ENCODE measurements around the gene TECPR1.
"Not testable (repeated sequence)": the region's sequence is repeated elsewhere in the genome, so short reads cannot be mapped to it uniquely, and the experiment has no call there.

TECPR1 gene

DNA sequence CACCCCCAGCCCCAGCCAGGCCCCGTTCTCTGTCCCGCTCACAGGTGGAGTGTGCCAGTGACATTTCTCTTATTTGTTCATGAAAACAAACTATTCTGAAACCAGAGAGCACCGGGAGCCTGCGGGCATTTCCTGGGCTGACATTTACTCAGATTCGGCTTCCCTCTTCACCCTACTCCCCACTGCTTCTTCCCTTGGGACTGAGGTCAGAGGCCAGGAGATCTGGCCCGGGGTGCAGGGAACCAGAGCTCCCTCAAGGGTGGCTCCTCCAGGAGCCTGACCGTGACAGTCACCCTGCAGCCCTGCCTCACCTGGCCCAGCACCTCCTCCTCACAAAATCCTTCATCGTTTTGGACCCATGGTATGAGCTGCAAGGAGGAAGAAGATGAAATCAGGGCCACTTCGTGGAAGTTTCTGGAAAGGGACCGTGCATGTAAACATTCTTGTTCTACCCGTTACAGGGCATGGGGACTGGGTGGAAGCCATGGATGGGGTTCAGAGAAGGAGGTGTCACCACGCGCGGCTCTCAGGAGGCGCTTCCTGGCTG is 28.6 kb downstream of the TECPR1 start:
- Histone ChIP-seq H3K9me2 (ENCODE audit: low read depth, low read length) (no peaks in the 10 kb centered on the region), H3K36me3 (ENCODE audit: insufficient read depth, low read length) (peaks cover 7% of the 10 kb centered on the region; the same call in 1 of the 2 replicates), H3K9ac (ENCODE audit: low read length) (no peak overlapping the region), H3K4me2 (ENCODE audit: low read length) (no peak overlapping the region), H3K27ac (ENCODE audit: low read depth, low read length, poor library complexity, severe bottlenecking) (no peak overlapping the region), H4K20me1 (ENCODE audit: insufficient read depth, low read length) (peaks cover 2% of the 10 kb centered on the region; the same call in 1 of the 2 replicates), H3K4me1 (ENCODE audit: insufficient read depth, low read length, severe bottlenecking) (no peaks in the 10 kb centered on the region), H3K27me3 (ENCODE audit: insufficient read depth, low read length) (peaks cover 7% of the 10 kb centered on the region; the same call in 1 of the 2 replicates), H3K9me3 (ENCODE audit: low read length) (peaks cover 5% of the 10 kb centered on the region; the same call in 1 of the 2 replicates), H2AFZ (ENCODE audit: low read length) (no peak overlapping the region), H3K79me2 (ENCODE audit: insufficient read depth, low read length) (no peaks in the 10 kb centered on the region), H3F3A (ENCODE audit: insufficient read depth, low read length) (peaks cover 7% of the 10 kb centered on the region; the same call in 1 of the 2 replicates), H3K4me3 (ENCODE audit: low read depth, low read length, poor library complexity, severe bottlenecking) (no peak overlapping the region)
- TF ChIP-seq CTCF (IDR thresholded peaks at IDR 0.05; ENCODE audit: low read length) (no peak), EZH2 (IDR thresholded peaks at IDR 0.05; ENCODE audit: borderline replicate concordance, low read length) (no peak)

DNA sequence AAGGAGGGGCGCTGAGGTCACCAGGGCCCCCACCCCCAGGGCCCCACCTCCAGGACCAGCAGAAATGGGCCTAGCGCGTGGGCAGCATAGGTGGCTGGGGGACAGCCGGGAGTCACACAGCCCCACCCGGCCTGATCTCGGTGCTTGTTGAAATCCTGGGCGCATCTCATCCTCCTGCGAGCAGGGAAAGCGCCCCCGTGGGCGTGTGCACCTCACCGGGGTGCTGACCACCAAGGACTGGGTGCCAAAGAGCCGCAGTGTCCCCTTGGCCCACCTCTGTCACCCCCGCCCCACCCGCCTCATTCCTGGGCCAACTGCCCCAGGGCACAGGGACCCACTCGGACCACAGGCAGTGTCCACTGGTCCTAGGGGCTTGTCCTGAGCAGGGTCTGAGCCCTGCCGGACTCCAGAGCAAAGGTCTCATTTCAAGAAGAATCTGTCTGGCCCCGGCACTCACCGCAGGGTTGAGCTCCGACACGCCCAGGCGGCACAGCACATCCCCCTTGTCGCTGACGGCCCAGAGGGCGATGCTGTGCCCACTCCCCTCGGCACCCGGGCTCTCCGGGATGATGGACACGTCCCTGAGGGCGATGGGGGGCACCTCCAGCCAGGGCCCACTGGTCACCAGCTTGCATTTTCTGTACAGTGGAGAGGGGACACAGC is 29.4 kb downstream of the TECPR1 start:
- TF ChIP-seq EZH2 (IDR thresholded peaks at IDR 0.05; ENCODE audit: borderline replicate concordance, low read length) = no peak
- no peak for TF ChIP-seq CTCF (IDR thresholded peaks at IDR 0.05; ENCODE audit: low read length)
- Histone ChIP-seq H3K4me1 (ENCODE audit: insufficient read depth, low read length, severe bottlenecking) (no peaks in the 10 kb centered on the region), H4K20me1 (ENCODE audit: insufficient read depth, low read length) (peaks cover 2% of the 10 kb centered on the region; the same call in 1 of the 2 replicates), H3K9me3 (ENCODE audit: low read length) (peaks cover 5% of the 10 kb centered on the region; the same call in 1 of the 2 replicates), H3K4me2 (ENCODE audit: low read length) (no peak overlapping the region), H3K9ac (ENCODE audit: low read length) (no peak overlapping the region), H3K79me2 (ENCODE audit: insufficient read depth, low read length) (no peaks in the 10 kb centered on the region), H3K27ac (ENCODE audit: low read depth, low read length, poor library complexity, severe bottlenecking) (no peak overlapping the region), H3K36me3 (ENCODE audit: insufficient read depth, low read length) (peaks cover 8% of the 10 kb centered on the region; the same call in 1 of the 2 replicates), H3K4me3 (ENCODE audit: low read depth, low read length, poor library complexity, severe bottlenecking) (no peak overlapping the region), H3K9me2 (ENCODE audit: low read depth, low read length) (no peaks in the 10 kb centered on the region), H3F3A (ENCODE audit: insufficient read depth, low read length) (peaks cover 7% of the 10 kb centered on the region; the same call in 1 of the 2 replicates), H3K27me3 (ENCODE audit: insufficient read depth, low read length) (peaks cover 7% of the 10 kb centered on the region; the same call in 1 of the 2 replicates), H2AFZ (ENCODE audit: low read length) (no peak overlapping the region)

DNA sequence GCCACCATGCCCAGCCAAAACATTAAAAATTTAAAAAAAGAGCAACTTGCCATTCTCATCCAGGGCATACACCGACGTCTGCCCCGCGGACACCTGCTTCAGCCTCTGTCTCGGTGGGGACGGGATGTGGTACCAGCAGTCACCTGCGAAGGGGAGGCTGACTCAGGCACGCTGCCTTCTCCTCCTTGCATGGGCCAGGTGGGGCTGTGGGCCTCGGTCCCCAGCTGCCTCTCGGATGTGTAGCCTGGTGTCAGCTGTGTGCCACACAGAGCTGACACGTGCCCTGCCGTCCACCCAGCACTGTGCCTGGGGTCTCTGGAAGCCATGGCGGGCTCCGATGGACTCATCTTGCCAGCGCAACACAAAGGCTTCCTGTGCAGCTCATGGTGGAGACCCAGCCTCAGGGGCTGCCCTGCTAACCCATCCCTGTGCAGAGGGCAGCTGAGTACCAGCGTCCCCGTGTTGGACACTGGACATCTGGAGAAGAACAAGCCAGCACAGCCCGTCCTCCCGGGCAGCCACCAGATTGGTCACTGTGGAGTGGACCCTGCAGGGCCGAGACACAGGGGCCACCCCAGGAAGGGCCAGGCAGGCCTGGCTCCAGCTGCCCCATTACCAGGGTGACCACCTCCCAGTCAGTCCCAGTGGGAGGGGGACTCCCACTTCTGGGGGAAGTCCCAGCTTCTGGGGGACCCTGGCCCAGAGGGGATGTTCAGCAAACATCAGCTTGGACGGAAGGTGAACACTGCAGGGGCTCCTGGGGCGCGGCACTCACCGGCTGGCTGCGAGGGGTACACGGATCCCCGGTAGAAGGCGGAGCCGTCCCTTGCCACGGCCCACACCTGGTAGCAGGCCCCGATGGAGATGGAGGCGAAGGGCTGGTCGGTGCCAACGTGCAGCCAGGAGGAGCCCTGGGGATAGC is 30.2 kb downstream of the TECPR1 start:
- Histone ChIP-seq H3K36me3 (ENCODE audit: insufficient read depth, low read length) (peaks cover 16% of the 10 kb centered on the region; the same call in 1 of the 2 replicates), H3K9me3 (ENCODE audit: low read length) (peaks cover 5% of the 10 kb centered on the region; the same call in 1 of the 2 replicates)
- TF ChIP-seq EZH2 (IDR thresholded peaks at IDR 0.05; ENCODE audit: borderline replicate concordance, low read length) = no peak
- TF ChIP-seq CTCF (IDR thresholded peaks at IDR 0.05; ENCODE audit: low read length) = no peak

GRCh38 chr7:98219382-98219781 is 32.6 kb downstream of the TECPR1 start:
- H3K27me3 ChIP-seq (ENCODE audit: insufficient read depth, low read length) = peaks cover 13% of the 10 kb centered on the region; the same call in 1 of the 2 replicates
- H3K79me2 ChIP-seq (ENCODE audit: insufficient read depth, low read length); H3K9ac ChIP-seq (ENCODE audit: low read length); H3K9me2 ChIP-seq (ENCODE audit: low read depth, low read length); H3K4me2 ChIP-seq (ENCODE audit: low read length); H2AFZ ChIP-seq (ENCODE audit: low read length); H3K4me3 ChIP-seq (ENCODE audit: low read depth, low read length, poor library complexity, severe bottlenecking); H3K4me1 ChIP-seq (ENCODE audit: insufficient read depth, low read length, severe bottlenecking); H4K20me1 ChIP-seq (ENCODE audit: insufficient read depth, low read length); H3K9me3 ChIP-seq (ENCODE audit: low read length); H3F3A ChIP-seq (ENCODE audit: insufficient read depth, low read length); H3K27ac ChIP-seq (ENCODE audit: low read depth, low read length, poor library complexity, severe bottlenecking): not testable (repeated sequence)
- peaks cover 19% of the 10 kb centered on the region; the same call in 1 of the 2 replicates for H3K36me3 ChIP-seq (ENCODE audit: insufficient read depth, low read length)

More for the DNA sequence above, 30.2 kb downstream of the TECPR1 start:
- no peak overlapping the region for H2AFZ ChIP-seq (ENCODE audit: low read length)
- H3K27ac ChIP-seq (ENCODE audit: low read depth, low read length, poor library complexity, severe bottlenecking) = no peak overlapping the region
- H3F3A ChIP-seq (ENCODE audit: insufficient read depth, low read length) = peaks cover 7% of the 10 kb centered on the region; the same call in 1 of the 2 replicates
- H3K9ac ChIP-seq (ENCODE audit: low read length) = no peak overlapping the region
- no peaks in the 10 kb centered on the region for H3K4me1 ChIP-seq (ENCODE audit: insufficient read depth, low read length, severe bottlenecking)
- no peaks in the 10 kb centered on the region for H3K79me2 ChIP-seq (ENCODE audit: insufficient read depth, low read length)
- peaks cover 7% of the 10 kb centered on the region; the same call in 1 of the 2 replicates for H3K27me3 ChIP-seq (ENCODE audit: insufficient read depth, low read length)
- H3K4me2 ChIP-seq (ENCODE audit: low read length) = no peak overlapping the region
- H3K9me2 ChIP-seq (ENCODE audit: low read depth, low read length) = no peaks in the 10 kb centered on the region
- H4K20me1 ChIP-seq (ENCODE audit: insufficient read depth, low read length) = peaks cover 2% of the 10 kb centered on the region; the same call in 1 of the 2 replicates
- no peak overlapping the region for H3K4me3 ChIP-seq (ENCODE audit: low read depth, low read length, poor library complexity, severe bottlenecking)
